HepG2 (cell line): ENCODE results near the gene ZC3H18. TPM values are rescaled to one million over a fixed set of nuclear protein-coding genes. Genes with fewer than 3 reads are reported as not detected.

Experiments
- ATAC-seq: fragments of 200-7000 bp; cut with Tn5 transposase; 3 replicates; pipeline ENCODE4 v1.9.1; 2020; ENCODE audit warnings: mild to moderate bottlenecking, moderate library complexity
- BruUV-seq: library from RNA; stranded (reverse); fragments of 400-500 nt; replicated peaks from 2 replicates; lab custom pipeline; 2021; lab: Mats Ljungman, UMichigan
- CTCF ChIA-PET: fragments of 300-600 bp; formaldehyde crosslinking; extraction: SDS; loops from one replicate; lab custom pipeline; 2021; ENCODE audit warnings: low total read pairs, inconsistent platforms, low intra/inter-chr PET ratio; lab: Yijun Ruan, JAX
- POLR2A ChIA-PET: fragments of 350-600 bp; sonication (Branson Sonifier 250); formaldehyde crosslinking; loops from one replicate; lab custom pipeline; 2020; ENCODE audit warnings: antibody characterized with exemption, inconsistent platforms; lab: Yijun Ruan, JAX
- DNase-seq: peaks from one replicate; pipeline ENCODE4 v3.0.0-alpha.2; 2015; ENCODE audit warnings: low spot score
- FAIRE-seq: peaks from 3 replicates; lab custom pipeline; 2011; peaks lifted over from hg19 to GRCh38; lab: Jason Lieb, UNC
- H2AFZ ChIP-seq: one replicate; pipeline ENCODE4 v1.6.1; 2011; ENCODE audit warnings: low read length, inconsistent platforms
- H3K27ac ChIP-seq: fragments of 300-600 bp; 3 replicates; pipeline ENCODE4 v1.8.0; 2011; ENCODE audit warnings: mixed run types, mild to moderate bottlenecking, mixed read lengths, low read length, inconsistent platforms; ENCODE audit not compliant: insufficient read depth; ENCODE audit errors: extremely low read length
- H3K27me3 ChIP-seq, 2 experiments: fragments of 200-600 bp in 1 of 2; 2 replicates in 1 of 2; 3 replicates in 1 of 2; pipeline versions ENCODE4 v1.6.0 to v1.8.0; 2011; ENCODE audit warnings: low read length in 2 of 2, mild to moderate bottlenecking in 2 of 2, moderate library complexity in 2 of 2, inconsistent platforms in 1 of 2; ENCODE audit not compliant: insufficient read depth in 2 of 2, control insufficient read depth in 1 of 2
- H3K36me3 ChIP-seq, 2 experiments: fragments of 200-600 bp in 1 of 2; replicated peaks in 1 of 2; 2 replicates in 1 of 2; 3 replicates in 1 of 2; pipeline versions ENCODE4 v1.5.1 to v1.8.0; 2011; ENCODE audit warnings: low read length in 2 of 2, inconsistent platforms in 1 of 2; ENCODE audit not compliant: insufficient read depth in 2 of 2, control insufficient read depth in 1 of 2
- H3K4me1 ChIP-seq: 2 replicates; pipeline ENCODE4 v1.5.1; 2012; ENCODE audit warnings: low read length, inconsistent platforms; ENCODE audit not compliant: insufficient read depth
- H3K4me2 ChIP-seq: 2 replicates; pipeline ENCODE4 v1.6.0; 2011; ENCODE audit warnings: low read depth, low read length, inconsistent platforms
- H3K4me3 ChIP-seq, 3 experiments: fragments of 200-600 bp in 1 of 3; sonication (generic), shearing (Covaris generic) in 1 of 3; replicated peaks in 1 of 3; 2 replicates each; pipeline ENCODE4 v1.5.1; 2011 to 2016; ENCODE audit warnings: low read length in 3 of 3, inconsistent platforms in 2 of 3, low read depth in 2 of 3, mild to moderate bottlenecking in 2 of 3, control low read depth in 1 of 3, mixed read lengths in 1 of 3; ENCODE audit not compliant: insufficient read depth in 1 of 3
- H3K79me2 ChIP-seq: one replicate; pipeline ENCODE4 v1.6.1; 2011; ENCODE audit warnings: low read length, inconsistent platforms; ENCODE audit not compliant: insufficient read depth
- H3K9ac ChIP-seq: 2 replicates; pipeline ENCODE4 v1.6.0; 2011; ENCODE audit warnings: mild to moderate bottlenecking, low read depth, low read length, inconsistent platforms; ENCODE audit not compliant: insufficient read depth
- H3K9me3 ChIP-seq: 2 replicates; pipeline ENCODE4 v1.5.1; 2012; ENCODE audit warnings: mild to moderate bottlenecking, low read length
- H4K20me1 ChIP-seq: 2 replicates; pipeline ENCODE4 v1.6.0; 2011; ENCODE audit warnings: inconsistent platforms, mild to moderate bottlenecking, low read length, moderate library complexity; ENCODE audit not compliant: insufficient read depth
- HMGXB3 ChIP-seq: sonication (generic); formaldehyde crosslinking; IDR thresholded peaks from 2 replicates; pipeline ENCODE4 v1.4.0; 2020; ENCODE audit warnings: missing genetic modification reagents, borderline replicate concordance
- NCOA5 ChIP-seq: sonication (generic); formaldehyde crosslinking; IDR thresholded peaks from 2 replicates; pipeline ENCODE4 v1.4.0; 2020; ENCODE audit warnings: missing genetic modification reagents
- NFE2 ChIP-seq: sonication (generic); formaldehyde crosslinking; IDR thresholded peaks from 2 replicates; pipeline ENCODE4 v1.4.0; 2020; ENCODE audit warnings: missing genetic modification reagents
- POLR2A ChIP-seq, 2 experiments: IDR thresholded peaks; 2 replicates each; pipeline ENCODE4 v1.6.1; 2011; ENCODE audit warnings: low read depth in 2 of 2, low read length in 2 of 2, mild to moderate bottlenecking in 1 of 2, moderate library complexity in 1 of 2; ENCODE audit not compliant: insufficient read depth in 1 of 2
- RBM22 ChIP-seq: fragments of 200-400 bp; formaldehyde crosslinking; optimal IDR thresholded peaks from 2 replicates; pipeline ENCODE3; 2017; ENCODE audit warnings: mild to moderate bottlenecking, low read length, moderate library complexity
- ZNF121 ChIP-seq: sonication (generic); formaldehyde crosslinking; IDR thresholded peaks from 2 replicates; pipeline ENCODE4 v1.5.0; 2020; ENCODE audit warnings: mild to moderate bottlenecking, missing genetic modification reagents
- ZNF264 ChIP-seq: sonication (generic); formaldehyde crosslinking; IDR thresholded peaks from 2 replicates; pipeline ENCODE4 v1.4.0; 2020; ENCODE audit warnings: missing genetic modification reagents
- ZNF282 ChIP-seq: fragments of 450-650 bp; IDR thresholded peaks from 2 replicates; pipeline ENCODE4 v1.6.1; 2018; ENCODE audit not compliant: partially characterized antibody
- ZNF3 ChIP-seq: IDR thresholded peaks from 2 replicates; pipeline ENCODE4 v1.7.0; 2017; ENCODE audit warnings: inconsistent platforms
- ZNF30 ChIP-seq: sonication (generic); formaldehyde crosslinking; IDR thresholded peaks from 2 replicates; pipeline ENCODE4 v1.5.0; 2020; ENCODE audit warnings: mild to moderate bottlenecking, missing genetic modification reagents
- ZNF335 ChIP-seq: sonication (generic); formaldehyde crosslinking; IDR thresholded peaks from 2 replicates; pipeline ENCODE4 v1.4.0; 2020; ENCODE audit warnings: missing genetic modification reagents
- ZNF558 ChIP-seq: sonication (generic); formaldehyde crosslinking; IDR thresholded peaks from 2 replicates; pipeline ENCODE4 v1.9.0; 2022; ENCODE audit warnings: mild to moderate bottlenecking, missing genetic modification reagents, borderline replicate concordance
- ZNF674 ChIP-seq: sonication (generic); formaldehyde crosslinking; IDR thresholded peaks from 2 replicates; pipeline ENCODE4 v1.5.0; 2020; ENCODE audit warnings: low read depth, mild to moderate bottlenecking, missing genetic modification reagents
- ZNF788 ChIP-seq: sonication (generic); formaldehyde crosslinking; IDR thresholded peaks from 2 replicates; pipeline ENCODE4 v1.5.0; 2020; ENCODE audit warnings: mild to moderate bottlenecking, missing genetic modification reagents, borderline replicate concordance
- ZSCAN21 ChIP-seq: sonication (generic); formaldehyde crosslinking; IDR thresholded peaks from 2 replicates; pipeline ENCODE4 v1.8.0; 2022; ENCODE audit warnings: mild to moderate bottlenecking, missing genetic modification reagents, moderate library complexity, borderline replicate concordance
- WGBS: methylation state at CpG from one replicate; pipeline ENCODE4 v1.1.6; 2017; ENCODE audit warnings: low lambda C conversion rate; 5-methylcytosine and 5-hydroxymethylcytosine counted together
- in situ Hi-C: cut with HindIII; loops from 2 replicates; pipeline ENCODE4 v1.10.0; 2017; ENCODE audit warnings: low pct_unique_long_range_greater_than_20kb; ENCODE audit not compliant: extremely low pct_ligation_motif_present
- intact Hi-C: fragments of 100-400 bp; cut with micrococcal nuclease; formaldehyde crosslinking; loops from one replicate; pipeline ENCODE4 v1.10.0; 2022; ENCODE audit not compliant: unreplicated experiment
- polyA plus RNA-seq, 8 experiments: library from polyadenylated mRNA; depleted of rRNA in 3 of 8; stranded (reverse) in 7 of 8; unstranded in 1 of 8; fragments of >200 nt; fragmentation: Illumina TruSeq in 4 of 8; extraction: Trizol in 4 of 8; gene quantifications; 2 replicates each; pipeline versions ENCODE4 v1.2.1 to v1.2.3, GENCODE V29; 2011 to 2016; ENCODE audit warnings: low read depth in 4 of 8, missing spikeins in 1 of 8, mixed read lengths in 1 of 8; ENCODE audit not compliant: insufficient read depth in 1 of 8
- total RNA-seq, 5 experiments: library from RNA; depleted of rRNA; stranded (reverse); fragments of >200 nt; fragmentation: Illumina TruSeq; extraction: Trizol; gene quantifications; 2 replicates each; pipeline ENCODE4 v1.2.3, GENCODE V29; 2016; ENCODE audit warnings: low read depth in 1 of 5
- TF ChIP-seq, protein P1 (sequence below): sonication (generic); formaldehyde crosslinking; IDR thresholded peaks from 2 replicates; pipeline ENCODE4 v1.4.0; 2020; ENCODE audit warnings: missing genetic modification reagents

Gene ZC3H18
- total and polyA plus RNA-seq, 2 of the 13 experiments (the other 11 are each of a cell fraction or from before 2014, with no cell fraction given) = 11.2 to 27.4 TPM

GRCh38 chr16:88568710-88569613 is 1.2 kb upstream of the ZC3H18 start (continued):
- TF ChIP-seq HMGXB3 (CRISPR knock-in tag) = 0 out of 2 replicates have a peak, but pooled peaks have one; percentile 0
- TF ChIP-seq ZNF335 (CRISPR knock-in tag) = no peak
- no peak for TF ChIP-seq POLR2A (IDR thresholded peaks at IDR 0.05; ENCODE audit: insufficient read depth in 1 of 2, low read depth in 2 of 2, low read length in 2 of 2)
- peak; percentile 96; the same call in 1 of the 2 replicates for TF ChIP-seq ZNF264 (CRISPR knock-in tag)

DNA sequence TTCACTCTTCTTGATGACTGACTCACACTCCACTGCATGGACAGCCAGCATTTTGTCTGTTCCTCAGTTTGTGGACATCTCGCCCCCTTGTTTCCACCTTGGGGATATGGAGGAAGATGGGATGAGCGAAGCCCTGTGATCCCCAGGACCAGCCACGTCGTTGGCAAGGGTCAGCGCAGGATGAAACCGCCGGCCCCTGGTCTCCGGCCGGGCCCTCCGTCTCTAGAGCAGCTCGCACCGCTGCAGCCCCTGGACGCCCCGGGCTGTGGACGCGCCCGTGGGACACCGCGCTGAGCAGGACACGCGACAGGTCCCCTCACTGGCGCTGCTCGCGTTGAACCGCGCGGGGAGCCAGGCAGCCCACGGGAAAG is 604 bp upstream of the ZC3H18 start:
- Histone ChIP-seq H3K79me2 (peaks cover 39% of the 10 kb centered on the region), H3K27me3 (no peaks in the 10 kb centered on the region; a peak in 1 of 5 replicates), H3K36me3 (peaks cover 4 to 27% of the 10 kb centered on the region in 2 experiments), H4K20me1 (peaks cover 18% of the 10 kb centered on the region), H3K4me1 (peaks cover 28% of the 10 kb centered on the region), H3K4me3 (peak overlapping the region; percentile 89 to 100 (median 92)), H3K9ac (peak overlapping the region; percentile 89), H3K4me2 (peak overlapping the region; percentile 98), H3K9me3 (no peaks in the 10 kb centered on the region), H3K27ac (peak overlapping the region; percentile 53), H2AFZ (no peak overlapping the region)
- BruUV-seq = TSS peak; percentile 88
- ChIA-PET CTCF (no interaction called here), POLR2A (interaction anchor here (0.8 to 1.8 kb wide), 21 partner anchors 9 to 804 kb away, joined by 3 to 16 read pairs (median 5); partner anchors contain the start of genes BANP, KLHDC4, MVD and ZFPM1)
- ATAC-seq (peak; percentile 66), FAIRE-seq (no peak), DNase-seq (peak; percentile 34)
- intact Hi-C loops = no loop called here
- WGBS = under 1% methylated on average over 21 of the region's 28 CpGs
- in situ Hi-C loops = no loop called here
- TF ChIP-seq ZSCAN21 (CRISPR knock-in tag) (no peak), ZNF282 (no peak), ZNF558 (CRISPR knock-in tag) (no peak), ZNF121 (CRISPR knock-in tag) (no peak), RBM22 (no peak), NFE2 (CRISPR knock-in tag) (no peak), NCOA5 (no peak), ZNF788 (CRISPR knock-in tag) (0 out of 2 replicates have a peak, but pooled peaks have one; percentile 32), ZNF30 (CRISPR knock-in tag) (no peak), ZNF3 (CRISPR knock-in tag) (no peak), ZNF674 (CRISPR knock-in tag) (no peak)
- TF ChIP-seq, protein P1, sequence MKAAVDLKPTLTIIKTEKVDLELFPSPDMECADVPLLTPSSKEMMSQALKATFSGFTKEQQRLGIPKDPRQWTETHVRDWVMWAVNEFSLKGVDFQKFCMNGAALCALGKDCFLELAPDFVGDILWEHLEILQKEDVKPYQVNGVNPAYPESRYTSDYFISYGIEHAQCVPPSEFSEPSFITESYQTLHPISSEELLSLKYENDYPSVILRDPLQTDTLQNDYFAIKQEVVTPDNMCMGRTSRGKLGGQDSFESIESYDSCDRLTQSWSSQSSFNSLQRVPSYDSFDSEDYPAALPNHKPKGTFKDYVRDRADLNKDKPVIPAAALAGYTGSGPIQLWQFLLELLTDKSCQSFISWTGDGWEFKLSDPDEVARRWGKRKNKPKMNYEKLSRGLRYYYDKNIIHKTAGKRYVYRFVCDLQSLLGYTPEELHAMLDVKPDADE (CRISPR knock-in tag) = no peak
